Type B pancreatic cell (in vitro differentiated cells): Measurements from ENCODE around the gene ACTN4. TPM values are rescaled to one million over a fixed set of nuclear protein-coding genes. Genes with fewer than 3 reads are reported as not detected.

Experiments
- DNase-seq: peaks from one replicate; pipeline ENCODE4 v3.0.0; 2021; ENCODE audit warnings: mixed read lengths; ENCODE audit not compliant: unreplicated experiment; ENCODE audit errors: extremely low spot score
- H3K27ac Mint-ChIP-seq: 2 replicates; pipeline ENCODE4 v1.8.0; 2021; ENCODE audit warnings: mild to moderate bottlenecking, mixed read lengths
- H3K27me3 Mint-ChIP-seq: 2 replicates; pipeline ENCODE4 v1.8.0; 2021; ENCODE audit warnings: mixed read lengths
- H3K36me3 Mint-ChIP-seq: 2 replicates; pipeline ENCODE4 v1.8.0; 2021; ENCODE audit warnings: mixed read lengths
- H3K4me1 Mint-ChIP-seq: one replicate; pipeline ENCODE4 v1.8.0; 2021; ENCODE audit warnings: mixed read lengths; ENCODE audit not compliant: unreplicated experiment
- H3K4me3 Mint-ChIP-seq: 2 replicates; pipeline ENCODE4 v1.8.0; 2021; ENCODE audit warnings: mild to moderate bottlenecking, mixed read lengths
- H3K9me3 Mint-ChIP-seq: 2 replicates; pipeline ENCODE4 v1.8.0; 2021; ENCODE audit warnings: mixed read lengths
- CTCF ChIP-seq: fragments of 200-600 bp; sonication (generic); conservative IDR thresholded peaks from 2 replicates; pipeline ENCODE4 v1.5.0; 2021; ENCODE audit warnings: antibody characterized with exemption, mild to moderate bottlenecking
- total RNA-seq: library from RNA; stranded (reverse); gene quantifications from 2 replicates; pipeline ENCODE4 v1.2.1, GENCODE V29; 2021; ENCODE audit warnings: low replicate concordance

Gene ACTN4
- total RNA-seq, 1 donor from 2014 or later: 475 TPM

- H3K27ac Mint-ChIP-seq: peak overlapping the region; percentile 96
- no peak for TF ChIP-seq CTCF
- H3K9me3 Mint-ChIP-seq: no peaks in the 10 kb centered on the region
- DNase-seq: no peak
- no peaks in the 10 kb centered on the region for H3K27me3 Mint-ChIP-seq
- H3K36me3 Mint-ChIP-seq: peaks cover 11% of the 10 kb centered on the region
- peaks cover 45% of the 10 kb centered on the region for H3K4me1 Mint-ChIP-seq
- H3K4me3 Mint-ChIP-seq: peak overlapping the region; percentile 99
These were observed 2.1 kb downstream of the ACTN4 start for GRCh38 chr19:38649305-38650171.

GRCh38 chr19:38650172-38650775 lies 2.8 kb downstream of the ACTN4 start:
- Mint-ChIP-seq H3K9me3 (no peaks in the 10 kb centered on the region), H3K36me3 (peaks cover 15% of the 10 kb centered on the region), H3K4me1 (peaks cover 47% of the 10 kb centered on the region), H3K27me3 (no peaks in the 10 kb centered on the region), H3K27ac (peak overlapping the region; percentile 96), H3K4me3 (peak overlapping the region; percentile 99)
- TF ChIP-seq CTCF: no peak
- no peak for DNase-seq

GRCh38 chr19:38650911-38651584 lies 3.6 kb downstream of the ACTN4 start:
- Mint-ChIP-seq H3K4me1 (peaks cover 54% of the 10 kb centered on the region), H3K9me3 (no peaks in the 10 kb centered on the region), H3K27ac (peak overlapping the region; percentile 96), H3K27me3 (no peaks in the 10 kb centered on the region), H3K4me3 (peak overlapping the region; percentile 99), H3K36me3 (peaks cover 20% of the 10 kb centered on the region)
- TF ChIP-seq CTCF: no peak
- no peak for DNase-seq

GRCh38 chr19:38653028-38653571 lies 5.7 kb downstream of the ACTN4 start:
- Mint-ChIP-seq H3K4me3 (peak overlapping the region; percentile 99), H3K36me3 (peaks cover 33% of the 10 kb centered on the region), H3K27ac (peak overlapping the region; percentile 96), H3K27me3 (no peaks in the 10 kb centered on the region), H3K9me3 (no peaks in the 10 kb centered on the region), H3K4me1 (peaks cover 71% of the 10 kb centered on the region)
- no peak for TF ChIP-seq CTCF
- DNase-seq: no peak

- H3K27me3 Mint-ChIP-seq: no peaks in the 10 kb centered on the region
- no peak for TF ChIP-seq CTCF
- DNase-seq: no peak
- no peaks in the 10 kb centered on the region for H3K9me3 Mint-ChIP-seq
- H3K4me3 Mint-ChIP-seq: peak overlapping the region; percentile 67
- peak overlapping the region; percentile 100 for H3K27ac Mint-ChIP-seq
- peaks cover 28% of the 10 kb centered on the region for H3K36me3 Mint-ChIP-seq
- H3K4me1 Mint-ChIP-seq: peaks cover 68% of the 10 kb centered on the region
These were observed 7.2 kb downstream of the ACTN4 start for GRCh38 chr19:38654628-38655055.
